Panc1 (cell line): ENCODE measurements around the gene MICALL2. TPM values are rescaled to one million over a fixed set of nuclear protein-coding genes. Genes with fewer than 3 reads are reported as not detected.

ENCODE experiments used
- ATAC-seq: fragments of 200-7000 bp; cut with Tn5 transposase; 2 replicates; pipeline ENCODE4 v1.9.1; 2020; ENCODE audit warnings: mild to moderate bottlenecking, moderate library complexity
- BruUV-seq: library from RNA; stranded (reverse); fragments of 400-500 nt; replicated peaks from 2 replicates; lab custom pipeline; 2021; lab: Mats Ljungman, UMichigan
- CTCF ChIA-PET: fragments of 300-600 bp; sonication (Branson Sonifier 250); formaldehyde crosslinking; loops from one replicate; lab custom pipeline; 2022; ENCODE audit warnings: antibody characterized with exemption; lab: Charles Lee
- POLR2A ChIA-PET: fragments of 300-600 bp; sonication (Branson Sonifier 250); formaldehyde crosslinking; loops from one replicate; lab custom pipeline; 2022; ENCODE audit warnings: antibody characterized with exemption; lab: Charles Lee
- DNase-seq: peaks from one replicate; pipeline ENCODE4 v3.0.0-alpha.2; 2010; ENCODE audit warnings: low read depth, low spot score
- H3K27ac ChIP-seq: 2 replicates; pipeline ENCODE4 v1.5.1; 2011; ENCODE audit warnings: mild to moderate bottlenecking, low read length, inconsistent platforms
- H3K27me3 ChIP-seq: fragments of 200-500 bp; sonication (Bioruptor generic); 2 replicates; pipeline ENCODE4 v1.6.0; 2014; ENCODE audit warnings: low read length, inconsistent platforms; ENCODE audit not compliant: control insufficient read depth, insufficient read depth
- H3K36me3 ChIP-seq: fragments of 200-500 bp; sonication (Bioruptor generic); 2 replicates; pipeline ENCODE4 v1.5.1; 2014; ENCODE audit warnings: inconsistent platforms, mild to moderate bottlenecking, low read length, moderate library complexity; ENCODE audit not compliant: control insufficient read depth, insufficient read depth
- H3K4me1 ChIP-seq: 2 replicates; pipeline ENCODE4 v1.5.1; 2011; ENCODE audit warnings: inconsistent platforms, mild to moderate bottlenecking, low read length, moderate library complexity; ENCODE audit not compliant: control insufficient read depth, insufficient read depth
- H3K4me3 ChIP-seq, 2 experiments: 2 replicates each; pipeline ENCODE4 v1.5.1; 2011 to 2012; ENCODE audit warnings: low read depth in 2 of 2, low read length in 2 of 2, mild to moderate bottlenecking in 2 of 2, inconsistent platforms in 1 of 2, moderate library complexity in 1 of 2
- H3K9me3 ChIP-seq: fragments of 200-500 bp; sonication (Bioruptor generic); 2 replicates; pipeline ENCODE4 v1.5.1; 2014; ENCODE audit warnings: low read depth, mild to moderate bottlenecking, inconsistent platforms, low read length, moderate library complexity; ENCODE audit not compliant: control insufficient read depth, insufficient read depth
- POLR2AphosphoS5 ChIP-seq: IDR thresholded peaks from 2 replicates; pipeline ENCODE4 v1.6.1; 2012; ENCODE audit warnings: mild to moderate bottlenecking, low read depth, low read length, moderate library complexity
- SIN3A ChIP-seq: IDR thresholded peaks from 2 replicates; pipeline ENCODE4 v1.6.1; 2012; ENCODE audit warnings: low read depth, mild to moderate bottlenecking, low read length, moderate library complexity, borderline replicate concordance; ENCODE audit not compliant: insufficient read depth
- TCF7L2 ChIP-seq: IDR thresholded peaks from 2 replicates; pipeline ENCODE4 v1.6.1; 2011; ENCODE audit warnings: mild to moderate bottlenecking, low read depth, low read length, inconsistent platforms
- in situ Hi-C: cut with HindIII; loops from 2 replicates; pipeline ENCODE4 v1.10.0; 2016; ENCODE audit warnings: low sequenced_read_pairs, low pct_unique_long_range_greater_than_20kb
- intact Hi-C: fragments of 100-400 bp; cut with micrococcal nuclease; formaldehyde crosslinking; loops from one replicate; pipeline ENCODE4 v1.10.0; 2022; ENCODE audit not compliant: unreplicated experiment
- total RNA-seq: library from RNA; stranded (reverse); gene quantifications from one replicate; pipeline ENCODE4 v1.2.1, GENCODE V29; 2021; ENCODE audit not compliant: unreplicated experiment
- TF ChIP-seq, protein P1 (sequence below), 2 experiments: IDR thresholded peaks; 2 replicates each; pipeline ENCODE4 v1.6.1; 2011 to 2012; ENCODE audit warnings: low read depth in 2 of 2, control low read depth in 1 of 2, low read length in 1 of 2, mild to moderate bottlenecking in 1 of 2, moderate library complexity in 1 of 2; ENCODE audit not compliant: insufficient read depth in 1 of 2
- TF ChIP-seq, protein P2 (sequence below): fragments of 450-650 bp; IDR thresholded peaks from 2 replicates; pipeline ENCODE4 v1.5.1; 2017; ENCODE audit warnings: mild to moderate bottlenecking

MICALL2 gene
- total RNA-seq, 1 experiment from 2014 or later, result 144 TPM

DNA sequence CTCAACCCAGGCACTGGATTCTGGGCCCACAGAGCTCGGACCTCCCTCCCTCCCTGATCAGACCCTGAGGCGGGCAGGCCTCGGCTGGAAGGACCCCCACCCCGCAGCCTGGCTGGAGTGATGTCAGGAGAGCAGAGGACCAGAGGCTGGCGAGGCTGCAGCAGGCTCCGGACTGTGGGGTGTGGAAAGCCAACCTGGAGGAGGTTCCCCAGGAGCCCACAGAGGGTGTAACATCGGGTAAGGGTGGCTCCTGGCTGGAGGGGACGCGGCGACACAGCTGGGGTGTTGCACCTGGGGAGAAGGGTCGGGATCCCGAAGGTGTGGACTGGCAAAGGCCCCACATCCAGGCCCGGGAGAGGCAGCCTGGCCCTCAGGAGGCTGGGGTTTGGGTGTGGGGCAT lies 8.9 kb upstream of the MICALL2 start:
- H3K9me3 ChIP-seq, result no peaks in the 10 kb centered on the region

DNA sequence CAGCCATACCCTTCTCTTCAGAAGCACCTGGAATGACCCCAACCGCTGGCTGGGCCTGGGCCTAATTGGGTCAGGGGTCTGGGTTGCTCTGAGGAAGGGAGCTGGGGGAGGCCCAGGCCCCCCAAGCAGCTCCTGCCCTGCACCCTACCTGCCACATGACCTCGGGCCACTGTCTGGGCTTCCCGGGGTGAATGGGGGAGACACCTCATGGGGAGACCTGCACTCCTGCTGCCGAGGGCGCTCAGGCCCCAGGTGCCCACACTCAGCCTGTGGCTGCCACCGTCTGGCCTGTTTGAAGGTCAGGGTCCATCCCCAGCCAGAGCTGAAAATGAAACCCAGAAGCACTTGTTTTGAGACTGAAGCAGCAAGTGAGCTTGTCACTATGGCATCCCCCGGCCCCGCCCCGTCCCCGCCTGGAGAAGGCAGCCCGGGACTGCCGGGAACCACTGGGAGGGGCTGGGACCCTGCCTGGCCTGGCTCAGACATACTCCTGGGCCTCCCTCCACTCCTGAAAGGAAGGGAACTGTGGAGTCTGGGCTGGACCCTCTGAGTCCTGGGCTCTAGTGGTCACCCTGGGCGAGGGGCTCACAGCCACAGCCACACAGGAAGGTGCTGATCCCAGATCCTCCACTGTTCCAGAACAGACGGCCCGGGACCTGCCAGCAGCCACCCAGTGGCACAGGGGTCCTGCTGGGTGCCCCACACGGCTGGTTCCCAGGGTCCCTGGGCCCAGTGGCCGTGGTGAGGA lies 7.4 kb upstream of the MICALL2 start:
- ChIA-PET POLR2A (interaction anchor here (0.5 to 0.8 kb wide), 2 partner anchors 70 to 262 kb away, joined by 3 read pairs; no protein-coding TSS in a partner anchor), CTCF (interaction anchor here (0.6 kb wide), 2 partner anchors 93 to 256 kb away, joined by 3 read pairs; no protein-coding TSS in a partner anchor)
- DNase-seq, result no peak
- in situ Hi-C loops, result no loop called here
- no TSS peak for BruUV-seq
- TF ChIP-seq TCF7L2 (no peak), POLR2AphosphoS5 (no peak), SIN3A (no peak)
- TF ChIP-seq, protein P1, sequence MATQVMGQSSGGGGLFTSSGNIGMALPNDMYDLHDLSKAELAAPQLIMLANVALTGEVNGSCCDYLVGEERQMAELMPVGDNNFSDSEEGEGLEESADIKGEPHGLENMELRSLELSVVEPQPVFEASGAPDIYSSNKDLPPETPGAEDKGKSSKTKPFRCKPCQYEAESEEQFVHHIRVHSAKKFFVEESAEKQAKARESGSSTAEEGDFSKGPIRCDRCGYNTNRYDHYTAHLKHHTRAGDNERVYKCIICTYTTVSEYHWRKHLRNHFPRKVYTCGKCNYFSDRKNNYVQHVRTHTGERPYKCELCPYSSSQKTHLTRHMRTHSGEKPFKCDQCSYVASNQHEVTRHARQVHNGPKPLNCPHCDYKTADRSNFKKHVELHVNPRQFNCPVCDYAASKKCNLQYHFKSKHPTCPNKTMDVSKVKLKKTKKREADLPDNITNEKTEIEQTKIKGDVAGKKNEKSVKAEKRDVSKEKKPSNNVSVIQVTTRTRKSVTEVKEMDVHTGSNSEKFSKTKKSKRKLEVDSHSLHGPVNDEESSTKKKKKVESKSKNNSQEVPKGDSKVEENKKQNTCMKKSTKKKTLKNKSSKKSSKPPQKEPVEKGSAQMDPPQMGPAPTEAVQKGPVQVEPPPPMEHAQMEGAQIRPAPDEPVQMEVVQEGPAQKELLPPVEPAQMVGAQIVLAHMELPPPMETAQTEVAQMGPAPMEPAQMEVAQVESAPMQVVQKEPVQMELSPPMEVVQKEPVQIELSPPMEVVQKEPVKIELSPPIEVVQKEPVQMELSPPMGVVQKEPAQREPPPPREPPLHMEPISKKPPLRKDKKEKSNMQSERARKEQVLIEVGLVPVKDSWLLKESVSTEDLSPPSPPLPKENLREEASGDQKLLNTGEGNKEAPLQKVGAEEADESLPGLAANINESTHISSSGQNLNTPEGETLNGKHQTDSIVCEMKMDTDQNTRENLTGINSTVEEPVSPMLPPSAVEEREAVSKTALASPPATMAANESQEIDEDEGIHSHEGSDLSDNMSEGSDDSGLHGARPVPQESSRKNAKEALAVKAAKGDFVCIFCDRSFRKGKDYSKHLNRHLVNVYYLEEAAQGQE (IDR thresholded peaks at IDR 0.05; ENCODE audit: insufficient read depth in 1 of 2, low read depth in 2 of 2, low read length in 1 of 2), result no peak
- TF ChIP-seq, protein P2, sequence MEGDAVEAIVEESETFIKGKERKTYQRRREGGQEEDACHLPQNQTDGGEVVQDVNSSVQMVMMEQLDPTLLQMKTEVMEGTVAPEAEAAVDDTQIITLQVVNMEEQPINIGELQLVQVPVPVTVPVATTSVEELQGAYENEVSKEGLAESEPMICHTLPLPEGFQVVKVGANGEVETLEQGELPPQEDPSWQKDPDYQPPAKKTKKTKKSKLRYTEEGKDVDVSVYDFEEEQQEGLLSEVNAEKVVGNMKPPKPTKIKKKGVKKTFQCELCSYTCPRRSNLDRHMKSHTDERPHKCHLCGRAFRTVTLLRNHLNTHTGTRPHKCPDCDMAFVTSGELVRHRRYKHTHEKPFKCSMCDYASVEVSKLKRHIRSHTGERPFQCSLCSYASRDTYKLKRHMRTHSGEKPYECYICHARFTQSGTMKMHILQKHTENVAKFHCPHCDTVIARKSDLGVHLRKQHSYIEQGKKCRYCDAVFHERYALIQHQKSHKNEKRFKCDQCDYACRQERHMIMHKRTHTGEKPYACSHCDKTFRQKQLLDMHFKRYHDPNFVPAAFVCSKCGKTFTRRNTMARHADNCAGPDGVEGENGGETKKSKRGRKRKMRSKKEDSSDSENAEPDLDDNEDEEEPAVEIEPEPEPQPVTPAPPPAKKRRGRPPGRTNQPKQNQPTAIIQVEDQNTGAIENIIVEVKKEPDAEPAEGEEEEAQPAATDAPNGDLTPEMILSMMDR, result no peak
- no peaks in the 10 kb centered on the region for H3K27me3 ChIP-seq
- H3K36me3 ChIP-seq, result no peaks in the 10 kb centered on the region
- intact Hi-C loops, result no loop called here
- H3K27ac ChIP-seq, result peak overlapping the region; percentile 29
- peaks cover 24% of the 10 kb centered on the region for H3K4me1 ChIP-seq
- peak; percentile 36 for ATAC-seq
- no peak overlapping the region for H3K4me3 ChIP-seq
- no peaks in the 10 kb centered on the region for H3K9me3 ChIP-seq

More for the DNA sequence above, 8.9 kb upstream of the MICALL2 start:
- POLR2A ChIA-PET, result no interaction called here
- Histone ChIP-seq H3K4me1 (peaks cover 11% of the 10 kb centered on the region), H3K27ac (no peak overlapping the region; the same call in 1 of the 2 replicates), H3K36me3 (no peaks in the 10 kb centered on the region; the same call in 1 of the 2 replicates), H3K27me3 (no peaks in the 10 kb centered on the region), H3K4me3 (no peak overlapping the region)
- in situ Hi-C loops, result no loop called here
- CTCF ChIA-PET, result no interaction called here
- TF ChIP-seq, protein P2, result no peak
- no peak for TF ChIP-seq TCF7L2
- TF ChIP-seq SIN3A, result no peak
- TF ChIP-seq, protein P1 (IDR thresholded peaks at IDR 0.05; ENCODE audit: insufficient read depth in 1 of 2, low read depth in 2 of 2, low read length in 1 of 2), result no peak
- TF ChIP-seq POLR2AphosphoS5, result no peak
- DNase-seq, result no peak
- ATAC-seq, result no peak
- intact Hi-C loops, result no loop called here
- no TSS peak for BruUV-seq
